Stimulated activated CD8-positive, alpha-beta memory T cell treated with anti-CD3 and anti-CD28 coated beads, Interleukin-2, amount 100 ng/mL, for 48 hours (primary cell): ENCODE results near the gene XRN2.

Source experiments
- DNase-seq, 2 donors: peaks; one replicate each; pipeline ENCODE4 v3.0.0-alpha.2; 2020; ENCODE audit warnings: low read depth in 2 of 2

The XRN2 gene

DNA sequence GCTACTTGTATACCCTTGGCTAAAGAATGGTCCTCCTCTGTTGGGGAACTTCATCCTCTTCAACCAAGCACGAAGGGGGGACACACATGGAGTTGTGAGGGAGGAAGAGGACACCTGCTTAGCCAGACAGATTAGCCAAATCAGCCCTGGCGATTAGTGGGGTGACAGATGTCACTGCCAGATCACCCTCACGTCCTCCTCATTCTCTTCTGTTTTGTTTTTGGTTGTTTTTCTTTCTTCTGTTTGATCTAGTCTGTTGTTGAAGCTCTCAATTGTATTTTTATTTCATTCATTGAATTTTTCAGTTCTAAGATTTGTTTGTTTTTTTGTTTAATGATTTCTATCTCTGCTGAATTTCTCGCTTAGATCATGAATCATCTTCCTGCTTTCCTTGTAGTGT, 121.7 kb downstream of the XRN2 start:
- DNase-seq, result no peak

DNA sequence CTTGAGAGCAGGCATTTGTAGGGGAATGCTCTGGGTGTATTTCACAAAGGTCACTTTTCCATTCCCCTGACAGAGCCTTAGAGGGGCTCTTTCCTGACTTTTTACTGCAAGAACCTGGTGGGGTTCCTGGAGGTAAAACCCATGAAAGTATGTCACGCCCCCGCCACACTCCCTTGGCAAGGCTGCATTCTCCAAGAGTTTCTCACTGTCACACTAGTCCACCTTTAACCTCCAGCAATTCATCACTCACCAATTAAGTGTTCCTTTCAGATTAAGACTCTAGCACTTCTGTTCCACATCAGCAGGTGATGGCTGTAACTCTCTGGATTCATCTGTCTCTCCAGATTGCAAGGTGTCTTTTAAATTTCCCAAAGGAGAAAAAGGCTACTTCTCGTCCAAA, 126.9 kb downstream of the XRN2 start:
- no peak for DNase-seq

DNA sequence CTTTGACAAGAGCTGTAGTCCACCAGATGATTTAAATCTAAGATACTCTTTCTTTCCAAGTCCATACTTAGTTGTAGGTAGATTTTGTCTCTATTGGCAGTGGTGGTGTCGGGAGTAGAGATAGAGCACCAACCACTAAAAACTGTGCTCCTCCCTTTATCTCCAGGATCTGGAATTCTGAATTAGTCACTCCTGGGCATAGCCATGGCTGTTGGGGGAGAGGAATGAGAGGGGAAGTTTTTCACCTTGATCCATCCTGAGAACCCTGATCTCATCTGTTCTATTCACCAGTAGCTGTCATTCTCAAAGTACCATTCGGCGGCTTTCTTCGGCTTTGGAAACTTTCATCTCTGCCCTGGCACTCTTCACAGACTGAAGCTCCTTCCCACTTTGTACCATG, 129.8 kb downstream of the XRN2 start:
- no peak for DNase-seq

DNA sequence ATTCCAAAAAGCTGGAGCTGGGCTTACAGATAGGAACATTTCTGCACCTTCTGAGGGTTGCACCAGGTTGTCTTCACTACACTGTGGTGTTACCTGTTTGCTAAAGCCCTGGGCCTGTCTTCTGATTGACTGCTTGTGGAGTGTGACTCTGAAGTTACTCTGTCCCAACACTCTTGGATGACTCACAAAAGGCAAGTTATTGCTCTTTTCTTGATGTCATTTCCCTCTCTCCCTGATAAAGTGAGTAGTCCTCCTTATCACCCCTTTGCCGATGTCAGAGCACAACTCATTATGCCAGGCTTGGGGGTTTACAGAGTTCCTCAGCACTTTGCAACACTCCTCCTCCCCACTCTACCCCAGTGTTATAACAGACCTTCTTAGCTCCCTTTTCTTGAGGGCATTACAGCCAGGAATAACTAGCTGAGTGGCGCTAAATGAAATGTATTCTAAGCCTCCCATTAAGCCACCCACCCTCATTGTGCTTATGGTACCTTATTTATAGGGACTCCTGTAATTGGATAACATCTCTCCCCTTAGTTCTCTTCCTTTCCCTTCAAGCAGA, 130.3 kb downstream of the XRN2 start:
- no peak for DNase-seq

DNA sequence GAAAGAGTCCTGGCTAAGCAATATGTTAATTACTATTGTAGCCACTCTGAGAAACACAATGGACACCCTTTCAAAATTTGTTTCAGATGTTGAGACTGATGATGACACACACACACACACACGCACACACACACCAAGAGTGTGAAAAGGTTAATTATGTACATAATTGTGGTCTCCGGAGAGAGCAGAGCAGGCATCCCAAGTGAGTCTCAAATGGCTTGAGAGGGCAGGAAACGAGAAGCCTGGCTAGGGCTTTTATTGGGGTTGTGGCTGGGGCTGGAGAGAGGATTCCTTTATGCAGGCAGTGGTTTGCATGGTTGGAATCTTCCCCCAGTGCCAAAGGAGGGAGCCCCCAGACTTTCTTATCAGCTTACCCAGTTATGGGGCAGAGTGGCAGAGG, 132.4 kb downstream of the XRN2 start:
- DNase-seq, result no peak

DNA sequence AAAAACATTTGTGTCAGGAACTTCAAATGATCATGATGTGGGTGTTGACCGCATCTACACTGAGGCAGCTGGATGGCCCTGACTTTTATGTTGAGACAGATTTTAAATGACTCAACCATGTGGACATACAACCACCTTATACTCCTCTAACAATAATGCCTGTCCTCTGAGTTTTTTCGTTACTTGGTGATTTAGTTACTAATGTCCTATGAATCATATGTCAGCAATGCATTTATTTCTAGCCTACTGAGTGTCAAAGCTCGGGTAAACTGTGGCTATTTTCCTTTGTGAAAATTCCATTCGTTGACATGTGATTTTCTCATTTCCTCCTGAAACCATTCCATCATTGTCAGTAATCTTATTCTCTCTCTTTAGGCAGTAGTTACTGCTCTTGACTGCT, 133.1 kb downstream of the XRN2 start:
- no peak for DNase-seq

DNA sequence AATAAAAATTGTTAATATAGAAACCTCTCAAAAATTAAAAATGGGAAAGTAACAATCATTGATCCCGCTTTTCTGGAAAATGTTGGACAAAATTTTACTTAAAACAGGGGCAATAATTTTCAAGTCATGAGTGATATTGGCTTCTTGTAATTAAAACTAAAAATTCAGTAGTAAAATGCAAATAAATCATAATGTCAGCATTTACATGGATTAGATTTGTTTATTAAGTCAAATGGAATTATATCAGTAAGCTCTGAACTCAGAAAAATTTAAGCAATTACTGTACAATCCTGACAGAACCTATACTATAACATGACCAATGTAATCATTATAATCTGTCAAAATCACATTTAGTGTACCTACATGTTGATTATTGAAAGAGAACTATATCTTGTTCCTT, 134.1 kb downstream of the XRN2 start:
- DNase-seq, result no peak

DNA sequence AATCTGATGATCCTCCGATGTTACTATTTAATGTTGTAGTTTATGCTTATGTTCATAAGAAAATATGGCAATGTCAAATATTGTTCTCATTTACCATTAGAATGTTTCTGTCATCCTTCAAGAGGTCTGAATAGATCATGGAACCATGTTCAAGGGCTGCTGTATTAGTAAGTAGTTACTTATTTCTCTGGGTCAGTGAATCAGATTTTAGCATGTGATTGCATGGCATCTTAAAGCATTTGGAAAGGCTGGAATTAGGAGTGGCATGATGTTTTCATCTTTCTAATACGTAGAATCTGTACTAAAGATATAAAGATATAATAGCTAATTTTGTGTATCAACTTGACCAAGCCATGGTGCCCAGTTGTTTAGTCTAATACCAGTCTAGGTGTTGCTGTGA, 134.7 kb downstream of the XRN2 start:
- no peak for DNase-seq
